Stomach (tissue), 9 donors: Measurements from ENCODE around the gene SPN. TPM values are rescaled to one million over a fixed set of nuclear protein-coding genes. Genes with fewer than 3 reads are reported as not detected.
"Not testable (repeated sequence)": the region's sequence is repeated elsewhere in the genome, so short reads cannot be mapped to it uniquely, and the experiment has no call there.

Source experiments
- DNase-seq, 2 donors: peaks; one replicate each; pipeline versions ENCODE4 v3.0.0 to v3.0.0-alpha.2; 2013 to 2019
- H3K27ac ChIP-seq, 5 donors: fragments of 200-600 bp in 4 of 5; sonication (generic) in 4 of 5; one replicate each; pipeline ENCODE4 v1.5.1; 2013 to 2019; ENCODE audit warnings: mild to moderate bottlenecking in 1 of 5, moderate library complexity in 1 of 5
- H3K27me3 ChIP-seq, 3 donors: fragments of 200-600 bp; sonication (generic); one replicate each; pipeline ENCODE4 v1.5.1; 2017 to 2019; ENCODE audit warnings: mixed run types in 1 of 3
- H3K36me3 ChIP-seq, 4 donors: fragments of 200-600 bp; sonication (generic); 1 replicate in 3 of 4; 2 replicates in 1 of 4; pipeline ENCODE4 v1.5.1; 2016 to 2019
- H3K4me1 ChIP-seq, 4 donors: fragments of 200-600 bp; sonication (generic); one replicate each; pipeline ENCODE4 v1.5.1; 2016 to 2019
- H3K4me3 ChIP-seq, 4 donors: fragments of 200-600 bp; sonication (generic) in 3 of 4; one replicate each; pipeline ENCODE4 v1.5.1; 2016 to 2019; ENCODE audit warnings: mild to moderate bottlenecking in 1 of 4
- H3K9me3 ChIP-seq, 4 donors: fragments of 200-600 bp; sonication (generic); one replicate each; pipeline ENCODE4 v1.5.1; 2016 to 2019
- CTCF ChIP-seq, 7 experiments: fragments of 450-650 bp in 4 of 7; fragments of 200-600 bp in 3 of 7; sonication (generic) in 3 of 7; IDR thresholded peaks; one replicate each; pipeline ENCODE4 v1.5.1; 2016 to 2019; ENCODE audit warnings: antibody characterized with exemption in 7 of 7, control low read depth in 2 of 7, mild to moderate bottlenecking in 1 of 7
- EP300 ChIP-seq: sonication (generic); formaldehyde crosslinking; IDR thresholded peaks from one replicate; pipeline ENCODE4 v1.6.1; 2017; ENCODE audit warnings: antibody characterized with exemption
- POLR2A ChIP-seq, 4 donors: fragments of 450-650 bp; IDR thresholded peaks; one replicate each; pipeline ENCODE4 v1.6.1; 2016; ENCODE audit warnings: antibody characterized with exemption in 4 of 4, control low read depth in 2 of 4, mild to moderate bottlenecking in 1 of 4, moderate library complexity in 1 of 4
- POLR2AphosphoS5 ChIP-seq, 3 donors: sonication (generic); formaldehyde crosslinking; IDR thresholded peaks; one replicate each; pipeline ENCODE4 v1.6.1; 2016; ENCODE audit warnings: antibody characterized with exemption in 3 of 3
- WGBS, 5 donors: extraction: QIAGEN DNeasy Blood & Tissue Kit in 3 of 5; methylation state at CpG; one replicate each; pipeline versions ENCODE4 v1.1.5 to v1.1.7; 2013 to 2018; 5-methylcytosine and 5-hydroxymethylcytosine counted together
- intact Hi-C: fragments of 100-400 bp; cut with DNase I; formaldehyde crosslinking; loops from one replicate; pipeline ENCODE4 v1.15.1; 2023; ENCODE audit warnings: low total_unique reads
- polyA plus RNA-seq, 3 donors: library from polyadenylated mRNA; stranded (reverse); fragments of 200-250 nt; gene quantifications; one replicate each; pipeline ENCODE4 v1.2.3, GENCODE V29; 2013
- total RNA-seq, 5 donors: library from RNA; depleted of rRNA; stranded (reverse); fragments of >200 nt; gene quantifications; one replicate each; pipeline versions ENCODE4 v1.1.0 to v1.2.3, GENCODE V29; 2014 to 2016
- donor health status: healthy with polysubstance abuse.
- donor health status: Bipolar disorder and iron deficiency.
- donor health status: healthy.

Gene SPN
- total and polyA plus RNA-seq, 8 donors, result 0.68 to 20.1 (median 1.9) TPM

- Histone ChIP-seq H3K4me1 (peaks cover 2 to 12% (median 9%) of the 10 kb centered on the region in 4 donors), H3K9me3 (no peaks in the 10 kb centered on the region), H3K27ac (no peak overlapping the region), H3K4me3 (no peak overlapping the region), H3K27me3 (no peaks in the 10 kb centered on the region), H3K36me3 (no peaks in the 10 kb centered on the region)
- TF ChIP-seq POLR2AphosphoS5 (IDR thresholded peaks at IDR 0.05) (no peak), CTCF (IDR thresholded peaks at IDR 0.05) (no peak), POLR2A (IDR thresholded peaks at IDR 0.05) (no peak), EP300 (no peak)
- no peak for DNase-seq
- intact Hi-C loops, result no loop called here
- WGBS, 5 donors, result 64 to 82% (median 67%) methylated on average over 2 of the region's 2 CpGs
These were observed 42.0 kb downstream of the SPN start for GRCh38 chr16:29705030-29705429.

GRCh38 chr16:29707160-29707559, 44.1 kb downstream of the SPN start:
- DNase-seq, H3K27ac ChIP-seq, H3K27me3 ChIP-seq, H3K9me3 ChIP-seq, intact Hi-C loops, H3K4me3 ChIP-seq, H3K36me3 ChIP-seq: not testable (repeated sequence)
- H3K4me1 ChIP-seq, result peaks cover 0 to 11% (median 7%) of the 10 kb centered on the region in 4 donors
- WGBS, 5 donors, result 90 to 100% (median 100%) methylated on average over 1 of the region's 1 CpG

DNA sequence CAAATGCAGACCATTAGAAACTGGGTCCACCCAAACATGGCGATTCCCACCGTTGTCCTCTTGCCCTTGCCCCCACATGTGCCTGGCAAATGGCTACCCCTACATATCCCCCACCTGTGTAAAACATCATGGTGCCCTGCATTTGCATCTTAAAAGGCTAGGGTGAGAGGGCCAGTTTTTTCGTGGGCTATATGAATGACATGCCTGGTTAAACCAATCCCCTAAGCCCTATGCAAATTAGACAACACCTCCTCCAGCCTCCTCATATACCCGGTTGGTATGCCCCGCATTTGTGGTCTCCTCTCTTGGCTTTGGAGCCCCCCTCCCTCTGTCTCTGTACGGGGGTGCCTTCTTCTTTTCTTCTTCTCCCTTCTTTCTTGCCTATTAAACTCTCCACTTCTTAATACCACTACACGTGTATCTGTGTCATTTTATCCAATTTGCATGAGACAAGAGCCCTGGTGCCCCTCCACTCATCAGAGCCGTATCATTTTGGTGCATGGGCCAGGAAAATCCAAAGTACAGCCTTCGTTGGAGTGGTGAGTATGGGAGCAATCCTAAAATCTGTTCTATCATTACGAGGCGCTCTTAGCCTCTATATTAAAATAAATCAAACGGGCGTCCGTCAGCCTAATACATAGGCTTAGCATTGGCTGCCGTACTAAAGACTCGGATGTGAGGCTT, 46.0 kb downstream of the SPN start:
- Histone ChIP-seq H3K9me3 (no peaks in the 10 kb centered on the region), H3K27ac (no peak overlapping the region), H3K4me3 (no peak overlapping the region), H3K36me3 (no peaks in the 10 kb centered on the region), H3K27me3 (no peaks in the 10 kb centered on the region), H3K4me1 (peaks cover 0 to 11% (median 7%) of the 10 kb centered on the region in 4 donors)
- WGBS, 5 donors, result 51 to 72% (median 62%) methylated on average over 16 of the region's 16 CpGs
- TF ChIP-seq CTCF (IDR thresholded peaks at IDR 0.05), result no peak
- intact Hi-C loops, result no loop called here
- no peak for DNase-seq

DNA sequence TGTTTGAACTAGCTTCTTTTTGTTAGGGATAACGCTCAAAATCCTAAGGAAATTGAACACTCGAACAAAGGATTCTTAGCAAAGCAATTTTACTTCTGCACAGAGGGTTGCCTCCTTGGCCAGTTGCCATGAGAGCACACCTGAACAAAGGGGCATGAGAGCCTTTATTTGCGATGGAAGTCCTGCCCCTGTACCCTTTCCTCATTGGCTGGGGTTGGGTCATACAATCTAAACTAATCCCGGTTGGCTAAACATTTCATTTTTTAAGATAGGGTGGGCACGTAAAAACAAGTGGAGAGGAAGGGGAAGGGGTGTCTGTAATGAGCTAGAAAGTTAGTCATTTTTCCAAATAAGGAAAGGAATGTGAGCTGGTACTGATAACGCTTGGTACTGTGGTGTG, 46.6 kb downstream of the SPN start:
- DNase-seq, H3K9me3 ChIP-seq, H3K27ac ChIP-seq, H3K4me3 ChIP-seq, H3K27me3 ChIP-seq, intact Hi-C loops, H3K36me3 ChIP-seq: not testable (repeated sequence)
- H3K4me1 ChIP-seq, result peaks cover 0 to 11% (median 7%) of the 10 kb centered on the region in 4 donors
- WGBS, 5 donors, result 34 to 53% (median 45%) methylated on average over 6 of the region's 6 CpGs

DNA sequence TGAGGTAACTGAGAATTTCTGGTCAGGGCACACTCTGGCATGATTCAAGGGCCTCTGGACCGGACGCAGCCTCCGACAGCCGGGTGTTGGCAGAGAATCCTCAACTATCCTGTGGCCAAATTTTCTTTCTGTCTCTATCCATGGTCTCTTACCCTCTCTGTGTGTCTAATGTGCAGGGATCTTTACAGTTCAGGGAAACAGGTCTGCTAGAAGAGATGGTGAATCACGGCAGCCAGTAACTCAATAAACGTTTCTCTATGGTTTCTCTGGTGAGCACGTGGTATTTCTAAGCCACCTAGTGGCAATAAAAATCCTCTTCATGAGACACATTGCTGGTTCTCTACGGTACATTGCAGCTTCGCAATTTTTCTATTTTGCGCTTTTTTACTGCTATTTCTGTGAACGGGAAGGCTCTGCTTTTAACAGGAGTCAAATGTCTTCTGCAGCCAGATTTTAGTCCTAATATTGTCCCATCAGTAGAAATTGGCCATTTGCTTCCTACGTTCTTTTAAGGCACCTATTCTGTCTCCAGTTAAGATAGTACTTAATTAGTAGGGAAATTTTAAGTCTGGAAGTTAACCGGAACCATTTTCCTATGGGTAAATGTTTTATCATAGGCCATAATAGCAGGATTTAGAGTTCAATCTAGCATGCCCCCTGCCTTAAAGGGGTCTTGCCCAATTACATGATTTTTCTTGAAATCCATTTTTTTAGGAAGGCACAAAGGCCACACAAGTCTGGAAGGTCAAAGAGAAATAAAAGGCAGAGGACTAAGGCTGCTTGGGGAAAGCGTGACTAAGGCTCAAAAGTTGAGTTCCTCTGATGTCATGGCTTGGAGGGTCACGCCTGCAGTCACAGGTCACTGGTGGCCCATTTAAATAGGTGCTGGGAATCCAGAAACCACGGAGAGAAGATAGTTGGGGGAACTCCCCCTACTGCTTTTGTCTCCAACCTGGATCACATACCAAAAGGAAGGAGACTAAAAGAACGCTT, 47.5 kb downstream of the SPN start:
- Histone ChIP-seq H3K36me3 (no peaks in the 10 kb centered on the region), H3K27ac (no peak overlapping the region), H3K4me3 (no peak overlapping the region), H3K4me1 (peaks cover 0 to 11% (median 7%) of the 10 kb centered on the region in 4 donors), H3K9me3 (no peaks in the 10 kb centered on the region), H3K27me3 (no peaks in the 10 kb centered on the region)
- WGBS, 5 donors, result 42 to 54% (median 50%) methylated on average over 17 of the region's 17 CpGs
- TF ChIP-seq POLR2A (IDR thresholded peaks at IDR 0.05), result no peak
- peak in 1 of 3 donors; percentile 53 for TF ChIP-seq POLR2AphosphoS5 (IDR thresholded peaks at IDR 0.05)
- TF ChIP-seq EP300, result no peak
- TF ChIP-seq CTCF (IDR thresholded peaks at IDR 0.05), result peak in 5 of 7 experiments; percentile 33 to 69 (median 53)
- DNase-seq, result peak in 1 of 2 donors; percentile 80
- intact Hi-C loops, result no loop called here
